GM21515 (cell line): ENCODE data around the gene ZNF367.
"Not testable (repeated sequence)": the region's sequence is repeated elsewhere in the genome, so short reads cannot be mapped to it uniquely, and the experiment has no call there.

ENCODE experiments used
- ATAC-seq: cut with Tn5 transposase; IDR thresholded peaks from one replicate; pipeline ENCODE4 v1.9.1; 2021; ENCODE audit not compliant: unreplicated experiment

Gene ZNF367

GRCh38 chr9:96363175-96363967, 54.8 kb downstream of the ZNF367 start:
- ATAC-seq: no peak

GRCh38 chr9:96362119-96362518, 56.1 kb downstream of the ZNF367 start:
- not testable (repeated sequence) for ATAC-seq

GRCh38 chr9:96361668-96362067, 56.5 kb downstream of the ZNF367 start:
- ATAC-seq: no peak

GRCh38 chr9:96360976-96361375, 57.2 kb downstream of the ZNF367 start:
- ATAC-seq: no peak

GRCh38 chr9:96360523-96360922, 57.6 kb downstream of the ZNF367 start:
- ATAC-seq: not testable (repeated sequence)

- no peak for ATAC-seq
Observed at GRCh38 chr9:96350866-96351265, 67.3 kb downstream of the ZNF367 start.

GRCh38 chr9:96348261-96348660, 69.9 kb downstream of the ZNF367 start:
- ATAC-seq: no peak

- ATAC-seq: no peak
Observed at GRCh38 chr9:96345551-96345950, 72.6 kb downstream of the ZNF367 start.

- ATAC-seq: no peak
Observed at GRCh38 chr9:96344458-96345180, 73.6 kb downstream of the ZNF367 start.

GRCh38 chr9:96343515-96344360, 74.4 kb downstream of the ZNF367 start:
- no peak for ATAC-seq

GRCh38 chr9:96342571-96343245, 75.5 kb downstream of the ZNF367 start:
- ATAC-seq: no peak

GRCh38 chr9:96340707-96341106, 77.5 kb downstream of the ZNF367 start:
- no peak for ATAC-seq

- ATAC-seq: no peak
Observed at GRCh38 chr9:96338299-96338698, 79.9 kb downstream of the ZNF367 start.
